Dedifferentiated amniotic fluid mesenchymal stem cell (primary cell): Measurements from ENCODE around the gene DNAH8.
A peak's percentile ranks its signal among the peaks of the same experiment; 100 is the strongest.
"Not testable (repeated sequence)": the region's sequence is repeated elsewhere in the genome, so short reads cannot be mapped to it uniquely, and the experiment has no call there.

Source experiments
- DNase-seq: peaks from one replicate; pipeline ENCODE4 v3.0.0-alpha.2; 2016; ENCODE audit errors: extremely low spot score

The DNAH8 gene

DNA sequence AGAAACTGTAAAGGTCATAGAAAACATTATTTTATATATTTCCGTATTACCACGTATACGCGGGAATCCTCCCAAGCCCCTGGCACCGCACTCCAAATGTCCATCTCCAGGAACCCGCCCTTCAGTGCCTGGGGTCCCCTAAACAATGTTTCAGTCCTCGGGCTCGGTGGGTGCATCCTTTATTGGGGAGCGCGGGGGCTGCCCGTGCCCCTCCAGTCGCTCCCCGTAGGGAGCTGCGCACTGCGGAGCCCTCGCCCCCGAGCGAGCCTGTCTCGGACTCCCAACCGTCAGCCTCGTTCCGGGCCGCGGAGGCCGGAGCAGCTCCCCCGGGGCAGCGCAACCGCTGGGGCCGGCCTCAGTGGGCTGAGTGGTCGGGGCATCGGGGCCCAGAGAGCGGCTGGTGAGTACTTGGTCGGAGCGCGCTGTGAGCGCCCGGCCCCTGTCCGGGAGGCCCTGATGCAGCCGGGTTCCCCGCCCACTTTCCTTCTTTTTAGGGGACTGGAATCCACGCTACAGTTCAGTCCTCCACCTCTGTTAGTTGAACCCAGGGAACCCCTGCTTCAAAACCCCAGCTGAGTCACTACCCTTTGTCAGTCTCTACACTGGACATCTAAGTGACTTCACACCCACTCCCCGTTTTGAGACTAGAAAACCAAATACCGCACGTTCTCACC, at the start of gene DNAH8:
DNAH8 (plus strand) TSS at position 296 of the 674 bp plus-strand sequence. CDS start 7,499 bp downstream, outside the sequence.
- DNase-seq, result no peak

GRCh38 chr6:38671885-38672467, 43.1 kb upstream of the DNAH8 start:
- peak; percentile 56 for DNase-seq

- DNase-seq, result no peak
Measured at GRCh38 chr6:38673397-38674165, 41.5 kb upstream of the DNAH8 start.

DNA sequence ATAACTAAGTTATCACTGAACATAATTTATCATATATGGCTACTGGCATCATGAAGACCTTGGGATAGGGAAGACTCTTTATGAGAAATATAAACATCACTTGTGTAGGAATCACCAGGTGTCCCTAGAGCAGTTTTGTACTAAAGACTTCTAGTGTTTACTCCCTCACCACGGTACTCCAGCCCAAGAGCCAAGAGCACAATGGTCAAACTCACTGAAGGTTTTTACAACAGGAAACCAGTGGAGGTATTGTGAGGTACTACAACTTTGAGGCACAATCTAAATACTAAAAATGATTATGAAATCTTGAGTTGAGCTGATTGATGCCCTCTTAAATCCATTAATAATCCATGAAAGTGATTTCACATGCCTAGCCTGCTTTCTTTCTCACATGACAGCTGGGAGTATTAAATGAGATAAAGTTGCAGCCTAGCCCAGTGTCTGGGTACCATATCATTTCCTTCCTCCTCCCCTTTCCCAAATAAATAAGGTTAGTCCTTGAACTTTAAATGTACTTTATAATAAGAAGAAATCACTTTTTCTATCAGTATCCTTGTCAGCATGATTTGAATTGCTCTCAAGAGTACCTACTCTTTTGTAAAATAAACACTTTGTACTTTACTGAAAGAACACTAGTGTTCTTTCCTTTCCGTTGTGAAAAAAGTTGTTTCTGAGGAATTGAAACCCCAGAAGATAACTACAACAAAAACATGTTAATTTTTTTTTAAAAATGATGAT, 38.7 kb upstream of the DNAH8 start:
- no peak for DNase-seq

DNA sequence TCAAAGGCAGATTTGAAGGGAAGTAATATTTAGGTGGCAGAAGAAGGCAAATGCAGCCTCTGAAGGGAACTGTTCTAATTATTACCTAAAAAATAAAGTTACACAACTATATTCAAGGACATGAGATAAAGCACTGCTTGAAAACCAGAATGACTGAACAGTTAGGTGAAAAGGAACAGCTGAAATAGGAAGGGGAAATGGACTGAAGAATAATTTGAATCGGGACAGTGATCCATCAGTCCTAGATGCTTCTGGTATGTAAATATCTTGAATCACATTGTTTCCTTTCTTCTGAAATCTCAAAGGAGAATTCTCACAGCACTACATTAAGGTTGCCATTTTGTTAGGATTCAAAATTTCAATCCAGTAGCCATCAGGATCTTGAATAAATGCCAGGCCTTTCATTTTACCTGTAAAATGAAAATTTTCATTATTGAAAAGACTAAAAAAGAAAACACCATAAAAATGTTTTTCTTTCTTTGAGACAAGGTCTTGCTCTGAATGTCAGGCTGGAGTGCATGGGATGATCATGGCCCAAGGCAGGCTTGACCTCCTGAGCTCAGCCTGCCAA, 38.1 kb upstream of the DNAH8 start:
- no peak for DNase-seq

DNA sequence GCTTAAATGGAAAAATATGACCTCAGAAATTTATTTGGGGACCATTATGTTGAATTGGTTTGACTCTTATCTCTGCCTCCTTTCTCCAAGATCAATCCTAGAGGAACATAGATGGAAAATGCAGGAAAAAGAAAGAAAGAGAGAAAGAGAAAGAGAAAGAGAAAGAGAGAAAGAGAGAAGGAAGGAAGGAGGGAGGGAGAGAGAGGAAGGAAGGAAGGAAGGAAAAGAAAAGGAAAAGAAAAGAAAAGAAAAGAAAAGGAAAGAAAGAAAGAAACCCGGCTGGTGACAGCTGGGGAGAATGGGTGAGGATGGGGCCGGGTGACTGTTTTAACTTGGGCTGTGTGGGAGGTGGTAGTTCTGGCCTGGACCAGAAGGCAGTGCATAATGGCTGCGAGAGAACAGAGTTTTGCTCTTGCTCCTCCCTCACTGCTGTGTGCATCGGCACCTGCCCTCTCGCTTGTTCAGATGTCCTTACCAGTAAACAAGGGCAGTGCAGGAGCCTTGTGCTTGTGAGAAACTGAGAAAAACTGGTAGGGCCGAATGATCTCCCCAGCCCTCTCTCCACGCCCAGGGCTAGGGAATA, 36.8 kb upstream of the DNAH8 start:
- no peak for DNase-seq

DNA sequence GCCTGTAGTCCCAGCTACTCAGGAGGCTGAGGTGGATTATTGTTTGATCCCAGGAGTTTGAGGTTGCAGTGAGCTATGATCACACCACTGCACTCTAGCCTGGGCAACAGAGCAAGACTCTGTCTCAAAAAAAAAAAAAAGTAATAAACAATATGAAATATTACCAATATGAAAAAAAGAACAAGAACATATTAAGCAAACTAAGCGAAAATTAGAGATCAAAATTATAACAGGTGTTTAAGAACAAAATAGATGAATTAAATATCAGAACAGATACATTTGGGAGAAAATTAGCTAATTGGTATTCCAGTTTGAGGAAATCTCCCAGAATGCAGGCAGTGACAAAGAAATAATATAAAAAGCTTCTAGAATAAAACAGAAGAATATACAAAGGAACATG, 35.4 kb upstream of the DNAH8 start:
- DNase-seq, result no peak

DNA sequence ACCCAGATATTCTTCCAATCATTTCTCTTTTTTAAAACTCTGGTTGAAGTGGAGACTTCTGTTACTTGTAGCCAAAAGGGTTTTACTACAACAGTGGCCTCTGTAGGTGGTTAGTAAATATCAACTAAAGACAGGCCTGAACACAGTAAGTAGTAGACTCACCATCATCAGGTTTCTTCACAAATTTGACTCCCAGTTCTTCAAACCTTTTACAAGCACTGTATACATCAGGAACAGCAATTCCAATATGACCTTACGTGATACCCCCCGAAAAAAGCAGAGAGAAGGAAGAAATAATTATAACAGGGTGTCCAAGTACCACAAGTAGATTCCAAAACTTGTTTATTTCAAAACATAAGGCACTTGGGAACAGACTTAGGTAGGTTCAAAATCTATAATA, 33.3 kb upstream of the DNAH8 start:
- DNase-seq, result no peak

- DNase-seq, result no peak
Measured at GRCh38 chr6:38684237-38684636, 30.9 kb upstream of the DNAH8 start.

- no peak for DNase-seq
Measured at GRCh38 chr6:38684904-38685303, 30.2 kb upstream of the DNAH8 start.

- DNase-seq, result no peak
Measured at GRCh38 chr6:38686270-38687042, 28.7 kb upstream of the DNAH8 start.

DNA sequence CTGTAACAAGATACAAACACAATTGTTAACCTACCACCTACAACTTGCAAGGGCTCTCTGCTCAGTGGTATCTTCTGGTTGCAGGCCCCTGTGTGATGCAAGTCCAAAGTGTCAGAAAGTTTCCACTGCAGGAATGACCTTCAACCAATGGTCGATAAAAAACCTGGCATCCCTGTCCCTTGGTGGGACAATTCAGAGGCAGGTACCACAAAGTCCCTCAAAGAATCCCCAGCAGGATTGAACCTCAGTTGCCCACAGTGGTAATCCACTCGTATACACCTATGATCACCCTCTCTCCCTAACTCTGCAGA, 28.1 kb upstream of the DNAH8 start:
- no peak for DNase-seq

- no peak for DNase-seq
Measured at GRCh38 chr6:38687549-38687948, 27.6 kb upstream of the DNAH8 start.

- DNase-seq, result no peak
Measured at GRCh38 chr6:38688579-38689087, 26.5 kb upstream of the DNAH8 start.

DNA sequence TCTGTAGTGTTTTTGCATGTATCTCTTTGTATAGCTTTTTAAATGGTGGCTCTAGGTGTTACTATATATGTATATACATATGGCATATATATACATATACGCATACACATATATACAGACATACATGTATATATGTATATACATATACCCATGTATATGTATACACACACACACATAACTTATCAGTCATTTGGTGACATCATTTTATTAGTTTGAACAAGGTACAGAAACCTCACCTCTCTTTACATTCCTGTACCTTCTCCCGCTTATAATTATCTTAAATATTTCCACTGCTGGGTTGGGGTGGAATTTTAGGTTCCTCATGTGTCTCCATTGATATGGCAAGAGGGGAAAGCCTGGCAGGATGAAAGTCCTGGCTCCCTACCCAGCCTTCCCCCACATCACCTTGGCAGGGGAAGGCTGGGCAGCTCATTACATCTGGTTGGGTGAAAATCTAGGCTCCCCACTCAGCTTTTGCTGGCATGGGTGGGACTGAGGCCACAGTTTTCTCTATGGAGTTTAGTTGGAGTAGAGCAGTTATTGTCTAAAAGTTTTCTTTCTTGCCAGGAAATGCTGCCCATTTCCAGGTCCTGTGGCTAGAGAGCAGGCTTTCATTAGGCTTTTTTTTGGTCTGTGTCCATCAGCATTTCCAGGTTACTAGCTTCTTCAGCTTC, 19.7 kb upstream of the DNAH8 start:
- DNase-seq, result no peak

GRCh38 chr6:38695933-38696332, 19.2 kb upstream of the DNAH8 start:
- no peak for DNase-seq

GRCh38 chr6:38696345-38696744, 18.8 kb upstream of the DNAH8 start:
- no peak for DNase-seq

GRCh38 chr6:38697846-38698245, 17.3 kb upstream of the DNAH8 start:
- no peak for DNase-seq

- not testable (repeated sequence) for DNase-seq
Measured at GRCh38 chr6:38699702-38700101, 15.4 kb upstream of the DNAH8 start.

DNA sequence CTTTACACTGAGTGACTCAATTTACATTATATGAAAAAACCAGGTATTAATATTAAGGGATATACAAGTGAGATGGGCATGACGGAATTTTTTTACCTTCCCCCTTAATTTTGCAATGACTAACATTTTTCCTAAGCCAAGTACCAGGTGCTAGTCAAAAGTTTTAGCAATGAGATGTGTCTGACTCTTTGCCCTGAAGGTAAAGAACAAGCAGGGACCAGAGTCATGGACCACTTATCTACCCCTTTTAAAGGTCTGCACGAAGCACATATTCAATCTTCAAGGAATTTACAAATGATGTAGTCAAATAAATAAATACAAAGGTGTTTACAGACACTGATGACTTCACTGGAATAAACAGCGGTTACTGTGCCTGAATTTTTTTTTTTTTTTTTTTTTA, 13.6 kb upstream of the DNAH8 start:
- no peak for DNase-seq
